AG10803 (cell line): ENCODE measurements around the gene LIN37.

Source experiments
- DNase-seq: peaks from one replicate; pipeline ENCODE4 v3.0.0; 2010; ENCODE audit warnings: low read depth
- H3K4me3 ChIP-seq: 2 replicates; pipeline ENCODE4 v1.5.1; 2011; ENCODE audit warnings: mild to moderate bottlenecking, low read length, control low read depth
- CTCF ChIP-seq: conservative IDR thresholded peaks from 2 replicates; pipeline ENCODE4 v1.5.1; 2011; ENCODE audit warnings: mild to moderate bottlenecking, low read length, control low read depth, inconsistent platforms

LIN37 gene

GRCh38 chr19:35748106-35749020 lies at the start of gene LIN37:
LIN37 (plus strand) TSS chr19:35748576; CDS start chr19:35748725, 149 bp downstream.
- TF ChIP-seq CTCF = no peak
- DNase-seq = peak; percentile 99
- peak within 1 kb of the TSS; percentile 100 for H3K4me3 ChIP-seq

- peak; percentile 98 for DNase-seq
- peak overlapping the region; percentile 73 for H3K4me3 ChIP-seq
- TF ChIP-seq CTCF = no peak
These were observed 46.0 kb upstream of the LIN37 start for GRCh38 chr19:35702223-35703012.

GRCh38 chr19:35703343-35703742 lies 45.0 kb upstream of the LIN37 start:
- TF ChIP-seq CTCF = no peak
- H3K4me3 ChIP-seq = no peak overlapping the region
- DNase-seq = no peak

GRCh38 chr19:35704218-35704617 lies 44.2 kb upstream of the LIN37 start, which contains the start of gene ZBTB32:
ZBTB32 (plus strand) TSS chr19:35704558; CDS start chr19:35714627, 10,069 bp downstream.
- no peak for TF ChIP-seq CTCF
- H3K4me3 ChIP-seq = no peak within 1 kb of the TSS

GRCh38 chr19:35708391-35708790 lies 40.0 kb upstream of the LIN37 start:
- DNase-seq = no peak
- no peak overlapping the region for H3K4me3 ChIP-seq
- no peak for TF ChIP-seq CTCF

More at GRCh38 chr19:35704218-35704617, 44.2 kb upstream of the LIN37 start, which contains the start of gene ZBTB32:
- peak; percentile 51 for DNase-seq

GRCh38 chr19:35710784-35711723 lies 37.3 kb upstream of the LIN37 start:
- H3K4me3 ChIP-seq = no peak overlapping the region
- no peak for TF ChIP-seq CTCF

More at GRCh38 chr19:35710784-35711723, 37.3 kb upstream of the LIN37 start:
- no peak for DNase-seq
